IMR-90 (cell line): ENCODE data around the gene KCNJ10. TPM values are rescaled to one million over a fixed set of nuclear protein-coding genes. Genes with fewer than 3 reads are reported as not detected.

ENCODE experiments used
- ATAC-seq: fragments of 200-7000 bp; cut with Tn5 transposase; 2 replicates; pipeline ENCODE4 v1.9.1; 2020; ENCODE audit warnings: low read depth, mild to moderate bottlenecking, moderate library complexity
- BruUV-seq: library from RNA; stranded (reverse); fragments of 400-500 nt; replicated peaks from 2 replicates; lab custom pipeline; 2021; lab: Mats Ljungman, UMichigan
- CTCF ChIA-PET: fragments of 300-600 bp; formaldehyde crosslinking; extraction: SDS; loops from one replicate; lab custom pipeline; 2021; ENCODE audit warnings: antibody characterized with exemption; lab: Yijun Ruan, JAX
- POLR2A ChIA-PET: fragments of 300-600 bp; sonication (Branson Sonifier 250); formaldehyde crosslinking; loops from one replicate; lab custom pipeline; 2022; ENCODE audit warnings: antibody characterized with exemption; ENCODE audit not compliant: unreplicated experiment; lab: Charles Lee
- DNase-seq: peaks from one replicate; pipeline ENCODE4 v3.0.0; 2013
- H2AFZ ChIP-seq: replicated peaks from 2 replicates; pipeline ENCODE3; 2013; ENCODE audit warnings: low read length, mild to moderate bottlenecking; ENCODE audit not compliant: poor library complexity
- H2AK5ac ChIP-seq: 2 replicates; pipeline ENCODE4 v1.6.1; 2013; ENCODE audit warnings: low read depth, low read length, inconsistent platforms
- H2AK9ac ChIP-seq: replicated peaks from 2 replicates; pipeline ENCODE3; 2013; ENCODE audit warnings: mild to moderate bottlenecking, low read depth, low read length, moderate library complexity; ENCODE audit not compliant: poor library complexity
- H2BK120ac ChIP-seq: 2 replicates; pipeline ENCODE4 v1.6.1; 2013; ENCODE audit warnings: low read depth, low read length, inconsistent platforms
- H2BK15ac ChIP-seq: 3 replicates; pipeline ENCODE4 v1.6.1; 2013; ENCODE audit warnings: low read depth, low read length, inconsistent platforms
- H2BK20ac ChIP-seq: 2 replicates; pipeline ENCODE4 v1.6.1; 2013; ENCODE audit warnings: low read depth, mild to moderate bottlenecking, inconsistent platforms, low read length, moderate library complexity
- H2BK5ac ChIP-seq: 2 replicates; pipeline ENCODE4 v1.6.1; 2013; ENCODE audit warnings: mild to moderate bottlenecking, low read depth, low read length, inconsistent platforms; ENCODE audit not compliant: poor library complexity, severe bottlenecking
- H3K14ac ChIP-seq: replicated peaks from 2 replicates; pipeline ENCODE4 v1.6.1; 2013; ENCODE audit warnings: low read depth, low read length, inconsistent platforms
- H3K18ac ChIP-seq: 2 replicates; pipeline ENCODE4 v1.6.1; 2013; ENCODE audit warnings: low read depth, low read length, control low read depth
- H3K23ac ChIP-seq: 2 replicates; pipeline ENCODE4 v1.6.1; 2013; ENCODE audit warnings: low read depth, low read length, inconsistent platforms
- H3K27ac ChIP-seq: 2 replicates; pipeline ENCODE4 v1.5.1; 2013; ENCODE audit warnings: mild to moderate bottlenecking, control low read depth, low read length; ENCODE audit not compliant: insufficient read depth
- H3K27me3 ChIP-seq: 2 replicates; pipeline ENCODE4 v1.6.1; 2013; ENCODE audit warnings: low read length; ENCODE audit not compliant: control insufficient read depth, insufficient read depth
- H3K36me3 ChIP-seq: 2 replicates; pipeline ENCODE4 v1.6.1; 2013; ENCODE audit warnings: low read length, mixed read lengths; ENCODE audit not compliant: control insufficient read depth, insufficient read depth
- H3K4ac ChIP-seq: 2 replicates; pipeline ENCODE4 v1.6.1; 2013; ENCODE audit warnings: low read depth, low read length, inconsistent platforms
- H3K4me1 ChIP-seq: 2 replicates; pipeline ENCODE4 v1.6.1; 2013; ENCODE audit warnings: low read length, mixed read lengths; ENCODE audit not compliant: control insufficient read depth, insufficient read depth
- H3K4me2 ChIP-seq: 2 replicates; pipeline ENCODE4 v1.6.1; 2013; ENCODE audit warnings: low read depth, mild to moderate bottlenecking, control low read depth, low read length, moderate library complexity
- H3K4me3 ChIP-seq: 2 replicates; pipeline ENCODE4 v1.5.1; 2013; ENCODE audit warnings: low read depth, mild to moderate bottlenecking, control low read depth, low read length, moderate library complexity; ENCODE audit not compliant: insufficient read depth
- H3K56ac ChIP-seq: 2 replicates; pipeline ENCODE4 v1.6.1; 2013; ENCODE audit warnings: low read length, inconsistent platforms; ENCODE audit not compliant: insufficient read depth; ENCODE audit errors: extremely low read depth
- H3K79me1 ChIP-seq, 2 experiments: 2 replicates each; pipeline ENCODE4 v1.6.1; 2013; ENCODE audit warnings: low read length in 2 of 2, inconsistent platforms in 1 of 2, low read depth in 1 of 2
- H3K9ac ChIP-seq: 2 replicates; pipeline ENCODE4 v1.6.1; 2013; ENCODE audit warnings: low read depth, low read length, control low read depth
- H3K9me1 ChIP-seq: 2 replicates; pipeline ENCODE4 v1.6.1; 2013; ENCODE audit warnings: low read length, inconsistent platforms; ENCODE audit not compliant: insufficient read depth
- H3K9me3 ChIP-seq: 2 replicates; pipeline ENCODE4 v1.6.1; 2013; ENCODE audit warnings: low read length; ENCODE audit not compliant: control insufficient read depth, insufficient read depth
- H4K20me1 ChIP-seq: 2 replicates; pipeline ENCODE4 v1.6.1; 2013; ENCODE audit warnings: low read length, inconsistent platforms; ENCODE audit not compliant: insufficient read depth
- H4K5ac ChIP-seq: 2 replicates; pipeline ENCODE4 v1.6.1; 2013; ENCODE audit warnings: mild to moderate bottlenecking, low read depth, low read length, control low read depth
- H4K8ac ChIP-seq, 2 experiments: 2 replicates each; pipeline ENCODE4 v1.6.1; 2013; ENCODE audit warnings: low read depth in 2 of 2, low read length in 2 of 2, control low read depth in 1 of 2, inconsistent platforms in 1 of 2
- H4K91ac ChIP-seq: 2 replicates; pipeline ENCODE4 v1.6.1; 2013; ENCODE audit warnings: low read depth, low read length, inconsistent platforms; ENCODE audit not compliant: insufficient read depth
- CEBPB ChIP-seq: IDR thresholded peaks from 2 replicates; pipeline ENCODE4 v1.6.1; 2012; ENCODE audit warnings: low read depth, low read length, improper control_type of control experiment
- CHD1 ChIP-seq: IDR thresholded peaks from 2 replicates; pipeline ENCODE4 v1.6.1; 2012; ENCODE audit warnings: low read depth, low read length, improper control_type of control experiment
- FOS ChIP-seq: fragments of 150-350 bp; IDR thresholded peaks from 2 replicates; pipeline ENCODE4 v1.6.1; 2016; ENCODE audit warnings: low read depth, low read length
- MAFK ChIP-seq: IDR thresholded peaks from 2 replicates; pipeline ENCODE4 v1.6.1; 2012; ENCODE audit warnings: low read depth, low read length, improper control_type of control experiment
- MAZ ChIP-seq: IDR thresholded peaks from 2 replicates; pipeline ENCODE4 v1.6.1; 2012; ENCODE audit warnings: low read depth, mild to moderate bottlenecking, low read length, improper control_type of control experiment, moderate library complexity, borderline replicate concordance
- MXI1 ChIP-seq: IDR thresholded peaks from 2 replicates; pipeline ENCODE4 v1.6.1; 2012; ENCODE audit warnings: low read depth, mild to moderate bottlenecking, low read length, moderate library complexity, borderline replicate concordance
- NFE2L2 ChIP-seq: fragments of 150-350 bp; IDR thresholded peaks from 2 replicates; pipeline ENCODE4 v1.6.1; 2016; ENCODE audit warnings: low read depth, mild to moderate bottlenecking, low read length
- POLR2A ChIP-seq: IDR thresholded peaks from 2 replicates; pipeline ENCODE4 v1.6.1; 2012; ENCODE audit warnings: mild to moderate bottlenecking, low read depth, low read length
- RAD21 ChIP-seq: IDR thresholded peaks from 2 replicates; pipeline ENCODE4 v1.6.1; 2012; ENCODE audit warnings: low read length, improper control_type of control experiment
- RCOR1 ChIP-seq: IDR thresholded peaks from 2 replicates; pipeline ENCODE4 v1.6.1; 2012; ENCODE audit warnings: mild to moderate bottlenecking, low read length, improper control_type of control experiment; ENCODE audit not compliant: insufficient replicate concordance
- RFX5 ChIP-seq: IDR thresholded peaks from 2 replicates; pipeline ENCODE4 v1.8.0; 2012; ENCODE audit warnings: low read depth, mild to moderate bottlenecking, low read length, moderate library complexity
- SMC3 ChIP-seq: fragments of 150-350 bp; IDR thresholded peaks from 2 replicates; pipeline ENCODE4 v1.6.1; 2016; ENCODE audit warnings: low read depth, mild to moderate bottlenecking, antibody characterized with exemption, low read length, moderate library complexity
- USF2 ChIP-seq: fragments of 150-350 bp; IDR thresholded peaks from 2 replicates; pipeline ENCODE4 v1.6.1; 2017; ENCODE audit warnings: mild to moderate bottlenecking, antibody characterized with exemption, low read length, low read depth
- WGBS, 2 experiments: methylation state at CpG; one replicate each; pipeline versions ENCODE4 v1.1.5 to v1.1.7; 2013; ENCODE audit warnings: missing lambda C conversion rate in 2 of 2; ENCODE audit not compliant: insufficient read length in 1 of 2; ENCODE audit errors: extremely low coverage in 2 of 2; 5-methylcytosine and 5-hydroxymethylcytosine counted together
- dilution Hi-C: fragments of 300-500 bp; cut with HindIII; formaldehyde crosslinking; loops from one replicate; pipeline ENCODE4 v1.14.3; 2018; ENCODE audit warnings: low sequenced_read_pairs; ENCODE audit not compliant: unreplicated experiment
- in situ Hi-C: fragments of 300-500 bp; cut with MboI; formaldehyde crosslinking; loops from 3 replicates; pipeline ENCODE4 v1.14.3; 2019; ENCODE audit warnings: low sequenced_read_pairs, inconsistent platforms, mixed read lengths
- intact Hi-C: fragments of 100-400 bp; cut with micrococcal nuclease; formaldehyde crosslinking; loops from 2 replicates; pipeline ENCODE4 v1.10.0; 2022
- polyA plus RNA-seq, 3 experiments: library from polyadenylated mRNA; depleted of rRNA; stranded (reverse); fragments of >200 nt; gene quantifications; 2 replicates each; pipeline ENCODE4 v1.2.3, GENCODE V29; 2012; ENCODE audit warnings: low replicate concordance in 1 of 3
- total RNA-seq: library from RNA; depleted of rRNA; stranded (reverse); fragments of >200 nt; gene quantifications from 2 replicates; pipeline ENCODE4 v1.2.3, GENCODE V29; 2012
- TF ChIP-seq, protein P1 (sequence below): conservative IDR thresholded peaks from 2 replicates; pipeline ENCODE4 v1.5.1; 2012; ENCODE audit warnings: mild to moderate bottlenecking, low read depth, low read length, improper control_type of control experiment
- TF ChIP-seq, protein P2 (sequence below): fragments of 150-350 bp; IDR thresholded peaks from 2 replicates; pipeline ENCODE4 v1.6.1; 2016; ENCODE audit warnings: low read depth, mild to moderate bottlenecking, low read length, moderate library complexity, borderline replicate concordance

The KCNJ10 gene
- total and polyA plus RNA-seq, 2 of the 4 experiments (the other 2 are of a cell fraction) = not detected

DNA sequence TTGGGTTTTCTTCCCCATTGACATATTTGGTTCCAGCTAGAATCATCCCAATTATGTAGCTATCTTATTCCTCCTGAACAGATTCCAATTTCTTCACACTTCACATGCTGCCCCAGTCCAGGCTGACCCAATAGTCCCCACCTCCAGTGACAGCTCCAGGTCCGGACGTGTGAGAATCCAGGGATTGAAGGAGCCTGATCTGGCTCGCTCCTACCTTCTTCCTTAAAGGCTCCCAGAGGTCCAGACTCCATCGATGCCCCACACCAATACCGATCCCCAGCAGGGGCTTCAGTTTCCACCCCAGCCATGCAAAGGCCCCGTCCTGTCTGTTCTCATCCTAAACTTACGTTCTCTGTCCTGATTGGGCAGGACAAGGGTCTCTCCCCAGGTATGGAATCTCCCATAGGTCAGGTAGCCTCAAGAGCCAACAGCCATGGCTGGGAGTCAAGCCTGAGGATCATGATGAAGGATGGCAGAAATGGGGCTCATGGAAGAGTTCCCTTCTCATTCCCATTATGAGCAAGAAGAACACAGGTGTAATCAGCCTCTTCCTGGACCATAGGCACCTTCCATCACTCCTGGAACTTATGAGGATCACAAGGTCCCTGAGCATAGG, 95.5 kb downstream of the KCNJ10 start:
- POLR2A ChIA-PET = no interaction called here

More for the DNA sequence above, 95.5 kb downstream of the KCNJ10 start:
- ATAC-seq (no peak), DNase-seq (no peak)
- dilution Hi-C loops = no loop called here
- Histone ChIP-seq H2BK120ac (no peak overlapping the region), H3K23ac (no peak overlapping the region), H3K27me3 (peaks cover 27% of the 10 kb centered on the region), H2BK15ac (no peak overlapping the region), H3K56ac (no peak overlapping the region), H3K79me1 (no peaks in the 10 kb centered on the region), H2BK20ac (no peak overlapping the region), H3K4me3 (no peak overlapping the region), H4K8ac (no peak overlapping the region), H3K9me1 (peaks cover 3% of the 10 kb centered on the region; the same call in 1 of the 2 replicates), H3K9ac (no peak overlapping the region), H4K20me1 (no peaks in the 10 kb centered on the region), H3K9me3 (no peaks in the 10 kb centered on the region), H3K18ac (no peak overlapping the region), H3K4me2 (no peak overlapping the region), H3K36me3 (no peaks in the 10 kb centered on the region; the same call in 1 of the 2 replicates), H4K5ac (no peak overlapping the region), H3K27ac (no peak overlapping the region), H2AK9ac (no peak overlapping the region), H3K4ac (no peak overlapping the region), H2AFZ (no peak overlapping the region), H2AK5ac (no peak overlapping the region), H3K14ac (no peak overlapping the region), H3K4me1 (peaks cover 4% of the 10 kb centered on the region; the same call in 1 of the 2 replicates), H2BK5ac (no peak overlapping the region), H4K91ac (no peak overlapping the region)
- CTCF ChIA-PET = no interaction called here
- intact Hi-C loops = no loop called here
- 83% methylated on average over 1 of the region's 7 CpGs; no CpG with 5 or more reads in 1 of the 2 experiments for WGBS, 2 experiments
- no TSS peak for BruUV-seq
- TF ChIP-seq NFE2L2 (no peak), MAZ (no peak), MAFK (no peak), RAD21 (no peak), FOS (no peak), RCOR1 (no peak), RFX5 (no peak), CHD1 (no peak), POLR2A (no peak), CEBPB (no peak), MXI1 (no peak), SMC3 (no peak), USF2 (no peak)
- TF ChIP-seq, protein P1, sequence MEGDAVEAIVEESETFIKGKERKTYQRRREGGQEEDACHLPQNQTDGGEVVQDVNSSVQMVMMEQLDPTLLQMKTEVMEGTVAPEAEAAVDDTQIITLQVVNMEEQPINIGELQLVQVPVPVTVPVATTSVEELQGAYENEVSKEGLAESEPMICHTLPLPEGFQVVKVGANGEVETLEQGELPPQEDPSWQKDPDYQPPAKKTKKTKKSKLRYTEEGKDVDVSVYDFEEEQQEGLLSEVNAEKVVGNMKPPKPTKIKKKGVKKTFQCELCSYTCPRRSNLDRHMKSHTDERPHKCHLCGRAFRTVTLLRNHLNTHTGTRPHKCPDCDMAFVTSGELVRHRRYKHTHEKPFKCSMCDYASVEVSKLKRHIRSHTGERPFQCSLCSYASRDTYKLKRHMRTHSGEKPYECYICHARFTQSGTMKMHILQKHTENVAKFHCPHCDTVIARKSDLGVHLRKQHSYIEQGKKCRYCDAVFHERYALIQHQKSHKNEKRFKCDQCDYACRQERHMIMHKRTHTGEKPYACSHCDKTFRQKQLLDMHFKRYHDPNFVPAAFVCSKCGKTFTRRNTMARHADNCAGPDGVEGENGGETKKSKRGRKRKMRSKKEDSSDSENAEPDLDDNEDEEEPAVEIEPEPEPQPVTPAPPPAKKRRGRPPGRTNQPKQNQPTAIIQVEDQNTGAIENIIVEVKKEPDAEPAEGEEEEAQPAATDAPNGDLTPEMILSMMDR = no peak
- TF ChIP-seq, protein P2, sequence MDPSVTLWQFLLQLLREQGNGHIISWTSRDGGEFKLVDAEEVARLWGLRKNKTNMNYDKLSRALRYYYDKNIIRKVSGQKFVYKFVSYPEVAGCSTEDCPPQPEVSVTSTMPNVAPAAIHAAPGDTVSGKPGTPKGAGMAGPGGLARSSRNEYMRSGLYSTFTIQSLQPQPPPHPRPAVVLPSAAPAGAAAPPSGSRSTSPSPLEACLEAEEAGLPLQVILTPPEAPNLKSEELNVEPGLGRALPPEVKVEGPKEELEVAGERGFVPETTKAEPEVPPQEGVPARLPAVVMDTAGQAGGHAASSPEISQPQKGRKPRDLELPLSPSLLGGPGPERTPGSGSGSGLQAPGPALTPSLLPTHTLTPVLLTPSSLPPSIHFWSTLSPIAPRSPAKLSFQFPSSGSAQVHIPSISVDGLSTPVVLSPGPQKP = no peak
- in situ Hi-C loops = no loop called here
